WERI-Rb-1 (cell line): Measurements from ENCODE around the gene RAB40B.

ENCODE experiments used
- DNase-seq: peaks from one replicate; pipeline ENCODE4 v3.0.0-alpha.2; 2020
- H3K27ac ChIP-seq: fragments of 250-450 bp; sonication (Bioruptor Pico); 2 replicates; pipeline ENCODE4 v1.5.1; 2020; ENCODE audit warnings: mild to moderate bottlenecking, moderate library complexity
- H3K27me3 ChIP-seq: fragments of 250-450 bp; sonication (Bioruptor Pico); 2 replicates; pipeline ENCODE4 v1.5.1; 2021; ENCODE audit warnings: mild to moderate bottlenecking, low read depth, moderate library complexity; ENCODE audit not compliant: insufficient read depth, severe bottlenecking
- H3K36me3 ChIP-seq: fragments of 250-450 bp; sonication (Bioruptor Pico); 2 replicates; pipeline ENCODE4 v1.5.1; 2020; ENCODE audit warnings: mild to moderate bottlenecking, moderate library complexity
- H3K4me3 ChIP-seq: 2 replicates; pipeline ENCODE4 v1.5.1; 2011; ENCODE audit warnings: low read depth, mild to moderate bottlenecking, control low read depth, low read length
- H3K9me3 ChIP-seq: fragments of 250-450 bp; sonication (Bioruptor Pico); 2 replicates; pipeline ENCODE4 v1.5.1; 2021; ENCODE audit warnings: mild to moderate bottlenecking, moderate library complexity; ENCODE audit not compliant: severe bottlenecking
- TF ChIP-seq, protein P1 (sequence below): IDR thresholded peaks from 2 replicates; pipeline ENCODE4 v1.5.1; 2011; ENCODE audit warnings: low read depth, mild to moderate bottlenecking, control low read depth, inconsistent platforms, low read length

The RAB40B gene

DNA sequence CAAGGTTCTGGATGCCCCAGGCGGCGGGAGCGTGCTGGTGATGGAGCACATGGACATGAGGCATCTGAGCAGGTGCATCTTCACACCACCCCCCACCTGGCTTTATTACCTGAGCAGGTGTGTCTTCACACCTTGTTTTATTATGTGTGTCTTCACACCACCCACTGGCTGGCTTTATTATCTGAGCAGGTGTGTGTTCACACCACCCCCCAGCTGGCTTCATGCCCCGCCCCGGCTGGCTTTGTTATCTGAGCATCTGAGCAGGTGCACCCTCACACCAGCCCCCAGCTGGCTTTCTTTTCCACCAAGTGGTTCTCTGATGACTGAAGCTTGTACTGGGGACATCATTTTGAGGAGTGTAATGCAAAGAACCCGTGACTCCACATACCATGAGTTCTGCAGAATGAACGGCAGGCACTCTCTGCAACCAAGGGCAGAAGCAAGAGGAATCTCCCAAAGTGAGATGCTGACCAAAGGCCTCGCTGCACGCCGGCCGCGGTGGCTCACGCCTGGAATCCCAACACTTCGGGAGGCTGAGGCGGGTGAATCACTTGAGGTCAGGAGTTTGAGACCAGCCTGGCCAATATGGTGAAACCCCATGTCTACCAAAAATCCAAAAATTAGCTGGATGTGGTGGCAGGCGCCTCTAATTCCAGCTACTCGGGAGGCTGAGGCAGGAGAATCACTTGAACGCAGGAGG lies 20.6 kb upstream of the RAB40B start:
- H3K27ac ChIP-seq, result no peak overlapping the region
- H3K4me3 ChIP-seq, result no peak overlapping the region
- H3K36me3 ChIP-seq, result peaks cover 64% of the 10 kb centered on the region
- no peaks in the 10 kb centered on the region for H3K27me3 ChIP-seq
- TF ChIP-seq, protein P1, sequence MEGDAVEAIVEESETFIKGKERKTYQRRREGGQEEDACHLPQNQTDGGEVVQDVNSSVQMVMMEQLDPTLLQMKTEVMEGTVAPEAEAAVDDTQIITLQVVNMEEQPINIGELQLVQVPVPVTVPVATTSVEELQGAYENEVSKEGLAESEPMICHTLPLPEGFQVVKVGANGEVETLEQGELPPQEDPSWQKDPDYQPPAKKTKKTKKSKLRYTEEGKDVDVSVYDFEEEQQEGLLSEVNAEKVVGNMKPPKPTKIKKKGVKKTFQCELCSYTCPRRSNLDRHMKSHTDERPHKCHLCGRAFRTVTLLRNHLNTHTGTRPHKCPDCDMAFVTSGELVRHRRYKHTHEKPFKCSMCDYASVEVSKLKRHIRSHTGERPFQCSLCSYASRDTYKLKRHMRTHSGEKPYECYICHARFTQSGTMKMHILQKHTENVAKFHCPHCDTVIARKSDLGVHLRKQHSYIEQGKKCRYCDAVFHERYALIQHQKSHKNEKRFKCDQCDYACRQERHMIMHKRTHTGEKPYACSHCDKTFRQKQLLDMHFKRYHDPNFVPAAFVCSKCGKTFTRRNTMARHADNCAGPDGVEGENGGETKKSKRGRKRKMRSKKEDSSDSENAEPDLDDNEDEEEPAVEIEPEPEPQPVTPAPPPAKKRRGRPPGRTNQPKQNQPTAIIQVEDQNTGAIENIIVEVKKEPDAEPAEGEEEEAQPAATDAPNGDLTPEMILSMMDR, result no peak
- no peaks in the 10 kb centered on the region for H3K9me3 ChIP-seq
- DNase-seq, result no peak

DNA sequence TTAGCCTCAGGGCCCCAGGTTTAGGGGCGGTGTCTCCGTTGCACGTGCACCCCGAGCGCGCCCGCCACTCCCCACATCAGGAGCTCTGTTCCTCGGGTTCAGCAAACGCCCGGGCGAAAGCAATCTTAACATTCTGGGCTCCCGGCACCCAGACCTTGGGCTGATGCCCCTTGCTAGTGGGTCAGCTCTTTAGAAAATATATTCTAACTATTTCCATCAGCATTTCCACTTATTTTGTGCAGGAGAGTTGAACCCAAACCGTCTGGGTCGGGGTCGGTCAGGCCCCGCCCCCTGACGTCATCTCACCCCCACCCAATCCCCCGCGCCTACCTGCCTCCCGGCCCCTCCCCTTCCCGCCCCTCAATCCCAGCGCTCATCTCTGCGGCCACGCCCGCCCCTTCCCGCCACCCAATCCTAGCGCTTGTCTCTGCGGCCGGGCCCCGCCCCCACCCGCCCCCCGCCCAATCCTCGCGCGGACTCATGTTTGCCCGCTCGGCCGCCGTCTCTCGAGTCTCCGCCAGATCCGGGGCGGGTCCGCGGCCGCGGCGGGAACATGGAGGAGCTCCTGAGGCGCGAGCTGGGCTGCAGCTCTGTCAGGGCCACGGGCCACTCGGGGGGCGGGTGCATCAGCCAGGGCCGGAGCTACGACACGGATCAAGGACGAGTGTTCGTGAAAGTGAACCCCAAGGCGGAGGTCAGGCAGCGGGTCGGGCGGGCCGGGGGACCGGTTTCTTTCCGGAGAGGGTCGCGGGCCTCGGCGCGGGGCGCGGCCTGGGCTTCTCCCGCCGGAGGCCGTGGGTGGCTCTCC lies 17.9 kb upstream of the RAB40B start, which contains the start of gene FN3KRP:
Gene FN3KRP, plus strand, starts transcription at position 504 of the 808 bp plus-strand sequence. Its CDS starts 50 bp downstream, at position 554.
- Histone ChIP-seq H3K36me3 (peaks cover 39% of the 10 kb centered on the region), H3K27ac (peak within 1 kb of the TSS; percentile 86), H3K4me3 (peak within 1 kb of the TSS; percentile 80), H3K9me3 (no peaks in the 10 kb centered on the region), H3K27me3 (no peaks in the 10 kb centered on the region)
- DNase-seq, result peak; percentile 99
- TF ChIP-seq, protein P1, result no peak

DNA sequence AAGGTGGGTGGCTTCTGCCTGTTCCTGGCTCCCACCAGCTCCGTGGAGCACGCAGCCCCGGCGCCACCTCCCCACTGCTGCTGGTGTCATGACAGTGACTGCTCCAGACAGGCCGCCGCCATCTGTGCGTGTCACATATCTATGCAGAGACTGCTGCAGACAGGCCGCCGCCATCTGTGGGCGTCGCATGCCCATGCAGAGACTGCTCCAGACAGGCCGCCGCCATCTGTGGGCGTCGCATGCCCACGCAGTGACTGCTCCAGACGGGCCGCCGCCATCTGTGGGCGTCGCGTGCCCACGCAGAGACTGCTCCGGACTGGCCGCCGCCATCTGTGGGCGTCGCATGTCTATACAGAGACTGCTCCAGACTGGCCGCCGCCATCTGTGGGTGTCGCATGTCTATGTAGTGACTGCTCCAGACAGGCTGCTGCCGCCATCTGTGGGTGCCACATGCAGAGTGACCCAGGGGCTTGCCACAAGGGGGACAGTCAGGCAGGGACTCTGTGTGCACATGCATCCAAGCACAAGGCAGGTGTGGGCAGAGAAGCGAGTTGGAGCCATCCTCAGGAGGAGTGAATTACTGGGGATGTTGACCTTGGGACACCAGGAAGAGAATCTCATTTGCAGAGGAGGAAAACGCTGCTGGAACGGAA lies 14.7 kb upstream of the RAB40B start:
- H3K27ac ChIP-seq, result no peak overlapping the region
- DNase-seq, result peak; percentile 47
- no peaks in the 10 kb centered on the region for H3K9me3 ChIP-seq
- no peaks in the 10 kb centered on the region for H3K27me3 ChIP-seq
- no peak overlapping the region for H3K4me3 ChIP-seq
- TF ChIP-seq, protein P1, result 0 out of 2 replicates have a peak, but pooled peaks have one; percentile 13
- H3K36me3 ChIP-seq, result peaks cover 7% of the 10 kb centered on the region

DNA sequence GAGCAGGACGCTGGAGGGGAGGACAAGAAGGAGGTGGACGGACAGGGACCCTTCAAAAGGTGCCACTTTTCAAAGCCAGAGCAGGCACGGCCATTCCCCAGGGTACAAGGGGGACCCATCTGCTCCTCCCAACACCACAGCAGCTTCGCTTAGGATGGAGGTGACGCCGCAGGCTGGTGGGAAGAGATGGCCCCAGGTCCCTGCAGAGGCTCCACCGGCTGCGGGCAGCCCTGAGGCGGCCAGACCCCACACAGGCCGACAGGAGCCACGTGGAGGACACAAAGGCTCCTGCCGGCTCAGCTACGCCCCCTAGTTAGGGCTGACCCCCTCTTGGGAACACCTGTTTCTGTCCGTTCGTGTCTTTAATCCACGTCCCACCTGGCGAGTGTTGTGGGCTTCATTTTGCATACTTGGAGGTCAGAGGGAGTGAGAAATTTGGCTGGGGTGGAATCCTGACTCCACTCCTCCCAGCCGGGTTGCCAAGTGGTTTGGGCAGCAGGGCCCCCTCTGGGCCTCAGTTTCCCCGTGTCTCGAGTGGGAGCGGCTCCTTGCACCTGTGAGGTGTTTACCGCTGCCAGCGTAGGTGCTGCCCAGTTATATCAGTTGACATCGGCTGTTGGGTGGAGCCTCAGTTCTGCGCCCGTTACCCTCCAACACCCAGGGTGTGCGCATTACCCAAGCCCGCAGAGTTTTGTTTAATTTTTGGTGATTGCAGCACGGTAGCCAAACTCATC lies 12.2 kb upstream of the RAB40B start:
- H3K27me3 ChIP-seq, result no peaks in the 10 kb centered on the region
- no peak overlapping the region for H3K4me3 ChIP-seq
- no peaks in the 10 kb centered on the region for H3K36me3 ChIP-seq
- TF ChIP-seq, protein P1, result peak; percentile 57
- no peak overlapping the region for H3K27ac ChIP-seq
- no peaks in the 10 kb centered on the region for H3K9me3 ChIP-seq
- peak; percentile 64 for DNase-seq

DNA sequence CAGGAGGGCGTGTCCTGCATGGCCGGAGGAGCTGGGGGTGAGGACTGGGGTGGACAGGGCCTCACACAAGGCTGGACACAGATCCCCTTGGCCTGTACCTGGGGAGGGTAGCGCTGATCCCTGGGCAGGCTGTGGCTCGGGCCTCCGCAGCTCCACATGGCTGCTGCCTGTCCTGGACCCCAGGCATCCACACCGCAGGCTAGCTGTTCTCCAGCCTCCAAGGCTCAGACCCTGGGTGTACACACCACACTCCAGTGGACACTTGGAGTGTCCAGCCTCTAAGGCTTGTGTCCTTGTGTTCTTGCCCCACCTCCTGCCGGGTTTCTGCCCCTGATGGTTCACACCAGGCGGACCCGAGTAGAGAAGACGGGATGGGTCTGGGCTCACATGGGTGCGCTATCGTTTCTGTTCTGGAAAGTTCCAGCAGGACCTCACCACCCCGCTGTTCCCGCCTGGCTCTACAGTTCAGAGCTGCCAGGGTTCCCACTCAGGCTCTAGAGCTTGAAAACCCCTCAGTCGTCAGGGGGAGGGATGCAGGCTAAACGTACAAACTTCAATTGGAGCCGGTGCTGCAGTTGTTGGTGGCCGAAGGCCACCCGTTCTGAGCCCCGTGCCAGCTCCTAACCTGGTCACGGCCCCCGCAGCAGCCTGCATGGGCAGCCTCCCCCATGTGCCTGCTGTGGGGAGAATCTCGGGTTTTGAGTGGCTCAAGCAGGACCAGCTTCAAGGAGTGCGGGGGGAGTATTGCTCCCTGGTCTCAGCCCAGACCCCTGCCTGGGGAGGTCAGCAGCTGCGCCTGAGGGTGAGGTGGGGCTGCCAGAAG lies 11.4 kb upstream of the RAB40B start:
- no peak overlapping the region for H3K4me3 ChIP-seq
- no peaks in the 10 kb centered on the region for H3K9me3 ChIP-seq
- TF ChIP-seq, protein P1, result no peak
- no peaks in the 10 kb centered on the region for H3K27me3 ChIP-seq
- DNase-seq, result no peak
- no peaks in the 10 kb centered on the region for H3K36me3 ChIP-seq
- H3K27ac ChIP-seq, result no peak overlapping the region
